Esophagus squamous epithelium (tissue), 5 donors: ENCODE data around the gene CIITA. TPM values are rescaled to one million over a fixed set of nuclear protein-coding genes. Genes with fewer than 3 reads are reported as not detected.

Experiments
- DNase-seq: peaks from one replicate; lab custom pipeline; 2025; lab: John Stamatoyannopoulos, UW
- H3K27ac ChIP-seq, 4 donors: fragments of 200-600 bp; sonication (generic); one replicate each; pipeline ENCODE4 v1.5.1; 2016 to 2019; ENCODE audit warnings: mild to moderate bottlenecking in 1 of 4
- H3K27me3 ChIP-seq, 4 donors: fragments of 200-600 bp; sonication (generic); 1 replicate in 3 of 4; 2 replicates in 1 of 4; pipeline versions ENCODE4 v1.5.1 to v1.6.0; 2017 to 2021; ENCODE audit warnings: antibody characterized with exemption in 1 of 4
- H3K36me3 ChIP-seq, 3 donors: fragments of 200-600 bp; sonication (generic); one replicate each; pipeline ENCODE4 v1.5.1; 2016 to 2019
- H3K4me1 ChIP-seq, 3 donors: fragments of 200-600 bp; sonication (generic); one replicate each; pipeline ENCODE4 v1.5.1; 2017 to 2019
- H3K4me3 ChIP-seq, 4 donors: fragments of 200-600 bp; sonication (generic); 1 replicate in 3 of 4; 2 replicates in 1 of 4; pipeline ENCODE4 v1.5.1; 2016 to 2019; ENCODE audit warnings: mild to moderate bottlenecking in 2 of 4, moderate library complexity in 1 of 4
- H3K9me3 ChIP-seq, 3 donors: fragments of 200-600 bp; sonication (generic); one replicate each; pipeline ENCODE4 v1.5.1; 2016 to 2019
- POLR2A ChIP-seq, 4 donors: fragments of 450-650 bp; IDR thresholded peaks; one replicate each; pipeline ENCODE4 v1.6.1; 2017; ENCODE audit warnings: antibody characterized with exemption in 4 of 4, mild to moderate bottlenecking in 4 of 4, moderate library complexity in 3 of 4
- WGBS, 2 donors: methylation state at CpG; one replicate each; pipeline ENCODE4 v1.1.5; 2018; 5-methylcytosine and 5-hydroxymethylcytosine counted together
- intact Hi-C: fragments of 100-400 bp; cut with DNase I; formaldehyde crosslinking; loops from one replicate; pipeline ENCODE4 v1.15.0; 2022
- total RNA-seq, 4 donors: library from RNA; depleted of rRNA; stranded (reverse); fragments of >200 nt; gene quantifications; one replicate each; pipeline ENCODE4 v1.1.0, GENCODE V29; 2016
- TF ChIP-seq, protein P1 (sequence below), 6 experiments: fragments of 450-650 bp in 4 of 6; fragments of 200-600 bp in 2 of 6; sonication (generic) in 2 of 6; IDR thresholded peaks; one replicate each; pipeline ENCODE4 v1.5.1; 2016 to 2019; ENCODE audit warnings: antibody characterized with exemption in 6 of 6, mild to moderate bottlenecking in 4 of 6, moderate library complexity in 4 of 6
- donor health status: DM: yes; HTN: yes; CAD: no.

The CIITA gene
- total RNA-seq, 4 donors from 2014 or later, result 3.2 to 12.6 (median 5.7) TPM

GRCh38 chr16:10846213-10846998, 30.6 kb upstream of the CIITA start:
- Histone ChIP-seq H3K4me3 (no peak overlapping the region), H3K27me3 (peaks cover 0 to 11% (median 0%) of the 10 kb centered on the region in 4 donors), H3K9me3 (no peaks in the 10 kb centered on the region), H3K27ac (peak overlapping the region in 2 of 4 donors; percentile 40 to 65), H3K36me3 (no peaks in the 10 kb centered on the region), H3K4me1 (peaks cover 0 to 6% (median 0%) of the 10 kb centered on the region in 3 donors)
- DNase-seq, result no peak
- TF ChIP-seq, protein P1, sequence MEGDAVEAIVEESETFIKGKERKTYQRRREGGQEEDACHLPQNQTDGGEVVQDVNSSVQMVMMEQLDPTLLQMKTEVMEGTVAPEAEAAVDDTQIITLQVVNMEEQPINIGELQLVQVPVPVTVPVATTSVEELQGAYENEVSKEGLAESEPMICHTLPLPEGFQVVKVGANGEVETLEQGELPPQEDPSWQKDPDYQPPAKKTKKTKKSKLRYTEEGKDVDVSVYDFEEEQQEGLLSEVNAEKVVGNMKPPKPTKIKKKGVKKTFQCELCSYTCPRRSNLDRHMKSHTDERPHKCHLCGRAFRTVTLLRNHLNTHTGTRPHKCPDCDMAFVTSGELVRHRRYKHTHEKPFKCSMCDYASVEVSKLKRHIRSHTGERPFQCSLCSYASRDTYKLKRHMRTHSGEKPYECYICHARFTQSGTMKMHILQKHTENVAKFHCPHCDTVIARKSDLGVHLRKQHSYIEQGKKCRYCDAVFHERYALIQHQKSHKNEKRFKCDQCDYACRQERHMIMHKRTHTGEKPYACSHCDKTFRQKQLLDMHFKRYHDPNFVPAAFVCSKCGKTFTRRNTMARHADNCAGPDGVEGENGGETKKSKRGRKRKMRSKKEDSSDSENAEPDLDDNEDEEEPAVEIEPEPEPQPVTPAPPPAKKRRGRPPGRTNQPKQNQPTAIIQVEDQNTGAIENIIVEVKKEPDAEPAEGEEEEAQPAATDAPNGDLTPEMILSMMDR (IDR thresholded peaks at IDR 0.05), result no peak
- no peak for TF ChIP-seq POLR2A (IDR thresholded peaks at IDR 0.05)
- WGBS, 2 donors, result 92 to 94% methylated on average over 14 of the region's 14 CpGs
- intact Hi-C loops, result no loop called here

- TF ChIP-seq POLR2A (IDR thresholded peaks at IDR 0.05), result no peak
- TF ChIP-seq, protein P1 (IDR thresholded peaks at IDR 0.05), result no peak
- peaks cover 0 to 5% (median 0%) of the 10 kb centered on the region in 4 donors for H3K27me3 ChIP-seq
- intact Hi-C loops, result no loop called here
- peaks cover under 1 to 9% (median 2%) of the 10 kb centered on the region in 3 donors for H3K4me1 ChIP-seq
- 13 to 19% methylated on average over 2 of the region's 2 CpGs for WGBS, 2 donors
- DNase-seq, result no peak
- no peaks in the 10 kb centered on the region for H3K9me3 ChIP-seq
- no peaks in the 10 kb centered on the region for H3K36me3 ChIP-seq
- H3K4me3 ChIP-seq, result no peak overlapping the region
- H3K27ac ChIP-seq, result peak overlapping the region in 2 of 4 donors; percentile 40 to 65
Observed at GRCh38 chr16:10847176-10847575, 29.8 kb upstream of the CIITA start.

DNA sequence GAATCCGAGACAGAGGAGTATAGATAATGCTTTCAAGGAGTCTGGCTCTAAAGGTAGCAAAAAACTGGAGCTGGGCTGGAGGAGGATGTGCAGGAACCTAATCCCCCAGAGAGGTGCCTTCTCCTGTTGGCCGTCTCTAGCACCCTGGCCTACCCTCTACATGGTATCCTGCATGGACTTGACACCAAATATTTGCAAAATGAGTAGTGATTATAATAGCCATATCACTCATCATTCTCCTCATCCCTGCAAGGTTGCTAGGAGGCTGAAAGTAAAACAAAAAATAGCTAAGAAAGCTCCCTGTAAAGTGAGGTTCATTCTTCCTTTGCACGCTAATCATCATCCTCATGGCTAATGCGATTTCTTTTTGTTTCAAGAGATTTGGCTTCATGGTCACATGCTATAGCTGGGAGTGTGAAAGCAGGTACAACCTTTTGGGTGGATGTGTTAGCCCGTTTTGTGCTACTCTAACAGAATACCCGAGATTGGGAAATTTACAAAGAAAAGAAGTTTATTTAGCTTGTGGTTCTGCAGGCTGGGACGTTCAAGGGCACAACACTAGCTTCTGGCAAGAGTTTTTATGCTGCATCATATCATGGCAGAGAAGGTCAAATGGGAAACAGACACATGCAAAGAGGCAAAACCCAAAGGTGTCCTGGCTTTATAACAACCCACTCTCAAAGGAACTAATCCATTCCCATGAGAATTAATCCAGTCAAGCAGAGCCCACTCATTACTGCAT, 27.1 kb upstream of the CIITA start:
- peaks cover 0 to 5% (median 0%) of the 10 kb centered on the region in 4 donors for H3K27me3 ChIP-seq
- no peak overlapping the region for H3K27ac ChIP-seq
- H3K4me3 ChIP-seq, result no peak overlapping the region
- TF ChIP-seq, protein P1 (IDR thresholded peaks at IDR 0.05), result no peak
- TF ChIP-seq POLR2A (IDR thresholded peaks at IDR 0.05), result no peak
- intact Hi-C loops, result no loop called here
- peaks cover 3 to 20% (median 5%) of the 10 kb centered on the region in 3 donors for H3K4me1 ChIP-seq
- no peaks in the 10 kb centered on the region for H3K9me3 ChIP-seq
- H3K36me3 ChIP-seq, result no peaks in the 10 kb centered on the region
- 49 to 58% methylated on average over 7 of the region's 7 CpGs for WGBS, 2 donors
- no peak for DNase-seq

DNA sequence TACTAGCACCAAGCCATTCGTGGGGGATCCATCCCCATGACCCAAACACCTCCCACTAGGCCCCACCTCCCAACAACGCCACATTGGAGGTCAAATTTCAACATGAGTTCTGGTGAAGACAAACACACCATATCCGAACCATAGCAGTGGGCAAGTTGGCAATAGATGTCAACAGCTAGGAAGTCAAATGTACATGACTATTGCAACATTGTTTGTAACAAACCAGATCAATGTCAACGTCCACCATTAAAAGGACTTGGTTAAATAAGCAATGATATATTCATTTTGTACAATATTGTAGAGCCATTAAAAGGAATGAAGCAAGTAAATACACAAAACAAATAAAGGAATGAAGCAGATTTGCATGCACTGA, 26.5 kb upstream of the CIITA start:
- Histone ChIP-seq H3K27me3 (peaks cover 0 to 5% (median 0%) of the 10 kb centered on the region in 4 donors), H3K4me1 (peaks cover 3 to 20% (median 5%) of the 10 kb centered on the region in 3 donors), H3K4me3 (no peak overlapping the region), H3K27ac (no peak overlapping the region), H3K36me3 (no peaks in the 10 kb centered on the region), H3K9me3 (no peaks in the 10 kb centered on the region)
- TF ChIP-seq, protein P1 (IDR thresholded peaks at IDR 0.05), result no peak
- TF ChIP-seq POLR2A (IDR thresholded peaks at IDR 0.05), result no peak
- WGBS, 2 donors, result 75 to 77% methylated on average over 4 of the region's 4 CpGs
- DNase-seq, result no peak
- intact Hi-C loops, result no loop called here

- Histone ChIP-seq H3K9me3 (no peaks in the 10 kb centered on the region), H3K27ac (no peak overlapping the region), H3K4me1 (peaks cover 3 to 20% (median 5%) of the 10 kb centered on the region in 3 donors), H3K27me3 (peaks cover 0 to 5% (median 0%) of the 10 kb centered on the region in 4 donors), H3K36me3 (no peaks in the 10 kb centered on the region), H3K4me3 (no peak overlapping the region)
- DNase-seq, result no peak
- 94 to 98% methylated on average over 2 to 3 of the region's 3 CpGs for WGBS, 2 donors
- intact Hi-C loops, result no loop called here
- TF ChIP-seq, protein P1 (IDR thresholded peaks at IDR 0.05), result no peak
- TF ChIP-seq POLR2A (IDR thresholded peaks at IDR 0.05), result no peak
Observed at GRCh38 chr16:10851512-10851911, 25.5 kb upstream of the CIITA start.
